K562 (cell line): Measurements from ENCODE around the gene GUCY2D. TPM values are rescaled to one million over a fixed set of nuclear protein-coding genes. Genes with fewer than 3 reads are reported as not detected.

Experiments
- ATAC-seq: fragments of 200-7000 bp; cut with Tn5 transposase; 3 replicates; pipeline ENCODE4 v1.9.1; 2020; ENCODE audit warnings: moderate library complexity
- BruUV-seq: library from RNA; stranded (reverse); fragments of 400-500 nt; replicated peaks from 2 replicates; lab custom pipeline; 2021; lab: Mats Ljungman, UMichigan
- CTCF ChIA-PET: fragments of 300-600 bp; formaldehyde crosslinking; extraction: SDS; loops from one replicate; lab custom pipeline; 2021; ENCODE audit warnings: low intra/inter-chr PET ratio; lab: Yijun Ruan, JAX
- POLR2A ChIA-PET: fragments of 300-600, 350-650 bp; sonication (Branson Sonifier 250); formaldehyde crosslinking; extraction: SDS; loops from one replicate; lab custom pipeline; 2021; ENCODE audit warnings: antibody characterized with exemption, inconsistent platforms; lab: Yijun Ruan, JAX
- DNase-seq, 4 experiments: peaks; one replicate each; pipeline versions ENCODE4 v3.0.0 to v3.0.0-alpha.2; 2011 to 2018; ENCODE audit warnings: low spot score in 3 of 4, mixed read lengths in 3 of 4; ENCODE audit errors: extremely low read depth in 1 of 4
- FAIRE-seq: peaks from 2 replicates; lab custom pipeline; 2011; peaks lifted over from hg19 to GRCh38; lab: Jason Lieb, UNC
- H2AFZ ChIP-seq: 2 replicates; pipeline ENCODE4 v1.6.0; 2011; ENCODE audit warnings: low read depth, low read length, control low read depth, inconsistent platforms
- H3K27ac ChIP-seq: fragments of 200-600 bp; 3 replicates; pipeline ENCODE4 v1.8.0; 2011; ENCODE audit warnings: low read depth, mild to moderate bottlenecking, control low read depth, inconsistent platforms, low read length, moderate library complexity, mixed read lengths; ENCODE audit errors: extremely low read depth
- H3K27me3 ChIP-seq, 2 experiments: fragments of 300-600 bp in 1 of 2; 2 replicates in 1 of 2; 3 replicates in 1 of 2; pipeline versions ENCODE4 v1.6.0 to v1.8.0; 2011; ENCODE audit warnings: inconsistent platforms in 2 of 2, low read length in 2 of 2, mild to moderate bottlenecking in 1 of 2, mixed read lengths in 1 of 2, moderate library complexity in 1 of 2; ENCODE audit not compliant: control insufficient read depth in 2 of 2, insufficient read depth in 2 of 2
- H3K36me3 ChIP-seq: fragments of 300-600 bp; 3 replicates; pipeline ENCODE4 v1.8.0; 2011; ENCODE audit warnings: mild to moderate bottlenecking, low read length, inconsistent platforms; ENCODE audit not compliant: control insufficient read depth, insufficient read depth
- H3K4me1 ChIP-seq, 2 experiments: fragments of 200-600 bp in 1 of 2; replicated peaks in 1 of 2; 2 replicates in 1 of 2; 3 replicates in 1 of 2; pipeline versions ENCODE4 v1.5.1 to v1.8.0; 2011; ENCODE audit warnings: inconsistent platforms in 2 of 2, low read length in 2 of 2, mild to moderate bottlenecking in 1 of 2, mixed read lengths in 1 of 2, moderate library complexity in 1 of 2; ENCODE audit not compliant: control insufficient read depth in 2 of 2, insufficient read depth in 2 of 2
- H3K4me2 ChIP-seq: 2 replicates; pipeline ENCODE4 v1.6.1; 2011; ENCODE audit warnings: low read length, control low read depth, inconsistent platforms, mixed read lengths; ENCODE audit not compliant: insufficient read depth
- H3K4me3 ChIP-seq: fragments of 200-600 bp; sonication (generic), shearing (Covaris generic); 2 replicates; pipeline ENCODE4 v1.5.1; 2016; ENCODE audit warnings: control low read depth, inconsistent platforms
- H3K79me2 ChIP-seq: fragments of 200-600 bp; 3 replicates; pipeline ENCODE4 v1.8.0; 2011; ENCODE audit warnings: low read length, inconsistent platforms; ENCODE audit not compliant: control insufficient read depth, insufficient read depth
- H3K9ac ChIP-seq, 2 experiments: 2 replicates each; pipeline versions ENCODE4 v1.6.0 to v1.6.1; 2011; ENCODE audit warnings: low read depth in 2 of 2, low read length in 2 of 2, control low read depth in 1 of 2, inconsistent platforms in 1 of 2, mild to moderate bottlenecking in 1 of 2, mixed read lengths in 1 of 2; ENCODE audit not compliant: insufficient read depth in 1 of 2
- H3K9me1 ChIP-seq: one replicate; pipeline ENCODE4 v1.6.0; 2011; ENCODE audit warnings: inconsistent platforms, mild to moderate bottlenecking, low read length, moderate library complexity; ENCODE audit not compliant: control insufficient read depth, insufficient read depth
- H3K9me3 ChIP-seq: replicated peaks from 2 replicates; pipeline ENCODE4 v1.5.1; 2011; ENCODE audit warnings: low read depth, low read length, inconsistent platforms; ENCODE audit not compliant: control insufficient read depth, insufficient read depth
- H4K20me1 ChIP-seq: replicated peaks from 2 replicates; pipeline ENCODE4 v1.6.1; 2011; ENCODE audit warnings: low read length, inconsistent platforms, mixed read lengths; ENCODE audit not compliant: control insufficient read depth, insufficient read depth
- HNRNPLL ChIP-seq: fragments of 200-400 bp; formaldehyde crosslinking; IDR thresholded peaks from 2 replicates; pipeline ENCODE4 v1.6.1; 2017; ENCODE audit warnings: low read length, low read depth, mild to moderate bottlenecking; ENCODE audit not compliant: poor library complexity, severe bottlenecking
- NRF1 ChIP-seq, 2 experiments: fragments of 450-650 bp; IDR thresholded peaks in 1 of 2; conservative IDR thresholded peaks in 1 of 2; 2 replicates each; pipeline ENCODE4 v1.6.1; 2014; ENCODE audit warnings: mild to moderate bottlenecking in 2 of 2
- POLR2AphosphoS2 ChIP-seq: IDR thresholded peaks from 2 replicates; pipeline ENCODE4 v1.6.1; 2012; ENCODE audit warnings: low read length, improper control_type of control experiment
- PRMT5 ChIP-seq: sonication (generic); formaldehyde crosslinking; IDR thresholded peaks from 2 replicates; pipeline ENCODE4 v1.5.0; 2020; ENCODE audit warnings: missing genetic modification reagents
- PTBP1 ChIP-seq: fragments of 200-400 bp; formaldehyde crosslinking; IDR thresholded peaks from 2 replicates; pipeline ENCODE4 v1.6.1; 2017; ENCODE audit warnings: low read depth, low read length
- RAD21 ChIP-seq, 2 experiments: fragments of 250-450 bp in 1 of 2; fragments of 450-650 bp in 1 of 2; sonication (Bioruptor Pico) in 1 of 2; formaldehyde crosslinking in 1 of 2; IDR thresholded peaks in 1 of 2; conservative IDR thresholded peaks in 1 of 2; 2 replicates each; pipeline versions ENCODE4 v1.4.0 to v1.8.0; 2020 to 2022; ENCODE audit warnings: mild to moderate bottlenecking in 2 of 2, moderate library complexity in 1 of 2
- STAG1 ChIP-seq: sonication (generic); formaldehyde crosslinking; IDR thresholded peaks from 2 replicates; pipeline ENCODE4 v1.5.0; 2020; ENCODE audit warnings: missing genetic modification reagents, borderline replicate concordance
- ZBTB1 ChIP-seq: sonication (generic); formaldehyde crosslinking; IDR thresholded peaks from 2 replicates; pipeline ENCODE4 v1.8.1; 2023; ENCODE audit warnings: missing genetic modification reagents, low read depth, mild to moderate bottlenecking, borderline replicate concordance
- ZBTB11 ChIP-seq, 3 experiments: fragments of 200-800 bp in 1 of 3; fragments of 250-450 bp in 1 of 3; fragments of 450-650 bp in 1 of 3; sonication (Bioruptor Pico) in 1 of 3; sonication (Bioruptor generic) in 1 of 3; formaldehyde crosslinking in 1 of 3; IDR thresholded peaks; 2 replicates each; pipeline versions ENCODE4 v1.6.1 to v1.8.0; 2016 to 2022; ENCODE audit warnings: mild to moderate bottlenecking in 2 of 3, missing genetic modification characterization in 2 of 3, missing compliant biosample characterization in 1 of 3, moderate library complexity in 1 of 3
- WGBS: fragments of 100-300 bp; shearing (Covaris generic); methylation state at CpG from one replicate; pipeline ENCODE4 v1.1.6; 2016; ENCODE audit warnings: low coverage, mixed read lengths; ENCODE audit not compliant: insufficient coverage; ENCODE audit errors: missing lambda C conversion rate; 5-methylcytosine and 5-hydroxymethylcytosine counted together
- in situ Hi-C: fragments of 300-500 bp; cut with MboI; formaldehyde crosslinking; loops from 4 replicates; pipeline ENCODE4 v1.15.0; 2018; ENCODE audit warnings: inconsistent platforms, mixed read lengths
- intact Hi-C: fragments of 100-400 bp; cut with micrococcal nuclease; formaldehyde crosslinking; loops from 2 replicates; pipeline ENCODE4 v1.14.2; 2022
- polyA plus RNA-seq, 8 experiments: library from polyadenylated mRNA; depleted of rRNA in 4 of 8; stranded (reverse) in 5 of 8; unstranded in 3 of 8; fragments of >200 nt; fragmentation: Nextera tagmentation in 2 of 8; fragmentation: Illumina TruSeq in 1 of 8; extraction: Ambion mirVana in 2 of 8; extraction: Trizol in 1 of 8; gene quantifications; 2 replicates each; pipeline versions ENCODE4 v1.2.1 to v1.2.3, GENCODE V29; 2011 to 2014; ENCODE audit warnings: inconsistent platforms in 1 of 8, missing spikeins in 1 of 8
- total RNA-seq, 7 experiments: library from RNA; depleted of rRNA in 6 of 7; stranded (reverse); fragments of >200 nt in 6 of 7; fragmentation: Illumina TruSeq in 2 of 7; extraction: Trizol in 2 of 7; gene quantifications; 2 replicates each; pipeline versions ENCODE4 v1.2.1 to v1.2.3, GENCODE V29; 2011 to 2021; ENCODE audit warnings: low replicate concordance in 1 of 7
- TF ChIP-seq, protein P1 (sequence below): IDR thresholded peaks from 2 replicates; pipeline ENCODE4 v1.6.1; 2011; ENCODE audit warnings: borderline replicate concordance, low read depth, mild to moderate bottlenecking, moderate library complexity, low read length; ENCODE audit not compliant: insufficient read depth, poor library complexity, severe bottlenecking
- TF ChIP-seq, protein P2 (sequence below): fragments of 450-650 bp; IDR thresholded peaks from 2 replicates; pipeline ENCODE4 v1.6.1; 2016; ENCODE audit warnings: antibody characterized with exemption

Gene GUCY2D
- total and polyA plus RNA-seq, 9 of the 15 experiments (the other 6 are each of a cell fraction or from before 2014, with no cell fraction given), result 0.05 TPM; not detected in 8

GRCh38 chr17:7989781-7990655 lies 12.4 kb upstream of the GUCY2D start:
- Histone ChIP-seq H3K4me1 (peaks cover 0 to 11% of the 10 kb centered on the region in 2 experiments; a peak in 2 of 5 replicates), H4K20me1 (no peaks in the 10 kb centered on the region), H3K9me3 (no peaks in the 10 kb centered on the region), H2AFZ (peak overlapping the region; percentile 96), H3K4me2 (peak overlapping the region; percentile 74), H3K36me3 (no peaks in the 10 kb centered on the region), H3K9me1 (no peaks in the 10 kb centered on the region), H3K79me2 (no peaks in the 10 kb centered on the region), H3K9ac (peak overlapping the region in 1 of 2 experiments; percentile 85; a peak in 3 of 4 replicates), H3K27ac (no peak overlapping the region), H3K4me3 (peak overlapping the region; percentile 52), H3K27me3 (peaks cover 10 to 33% of the 10 kb centered on the region in 2 experiments; a peak in 4 of 5 replicates)
- ChIA-PET POLR2A (interaction anchor here (0.8 kb wide), 1 partner anchor 132 kb away, joined by 3 read pairs; no protein-coding TSS in a partner anchor), CTCF (interaction anchor here (0.6 to 4.9 kb wide), 6 partner anchors 51 to 247 kb away, joined by 3 to 52 read pairs (median 10); partner anchors contain the start of gene CNTROB)
- in situ Hi-C loops, result loop anchor here (5.0 to 10.0 kb wide), 2 partner anchors 73 to 245 kb away; partner anchors contain the start of gene RNF227
- peak; percentile 93 for ATAC-seq
- peak; percentile 80 to 82 (median 82) for DNase-seq
- peak; percentile 65 for FAIRE-seq
- WGBS, result 12% methylated on average over 28 of the region's 59 CpGs
- intact Hi-C loops, result loop anchor here (1.0 to 10.0 kb wide), 3 partner anchors 65 to 247 kb away; no protein-coding TSS in a partner anchor
- no TSS peak for BruUV-seq
- TF ChIP-seq PRMT5 (CRISPR knock-in tag), result no peak
- TF ChIP-seq NRF1 (conservative IDR thresholded peaks at IDR 0.05 in 1 of 2, IDR thresholded peaks at IDR 0.05 in 1 of 2), result peak; percentile 76 to 80
- TF ChIP-seq, protein P1, sequence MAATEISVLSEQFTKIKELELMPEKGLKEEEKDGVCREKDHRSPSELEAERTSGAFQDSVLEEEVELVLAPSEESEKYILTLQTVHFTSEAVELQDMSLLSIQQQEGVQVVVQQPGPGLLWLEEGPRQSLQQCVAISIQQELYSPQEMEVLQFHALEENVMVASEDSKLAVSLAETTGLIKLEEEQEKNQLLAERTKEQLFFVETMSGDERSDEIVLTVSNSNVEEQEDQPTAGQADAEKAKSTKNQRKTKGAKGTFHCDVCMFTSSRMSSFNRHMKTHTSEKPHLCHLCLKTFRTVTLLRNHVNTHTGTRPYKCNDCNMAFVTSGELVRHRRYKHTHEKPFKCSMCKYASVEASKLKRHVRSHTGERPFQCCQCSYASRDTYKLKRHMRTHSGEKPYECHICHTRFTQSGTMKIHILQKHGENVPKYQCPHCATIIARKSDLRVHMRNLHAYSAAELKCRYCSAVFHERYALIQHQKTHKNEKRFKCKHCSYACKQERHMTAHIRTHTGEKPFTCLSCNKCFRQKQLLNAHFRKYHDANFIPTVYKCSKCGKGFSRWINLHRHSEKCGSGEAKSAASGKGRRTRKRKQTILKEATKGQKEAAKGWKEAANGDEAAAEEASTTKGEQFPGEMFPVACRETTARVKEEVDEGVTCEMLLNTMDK, result peak; percentile 39
- no peak for TF ChIP-seq ZBTB11 (CRISPR knock-in tag; IDR thresholded peaks at IDR 0.05)
- TF ChIP-seq, protein P2, sequence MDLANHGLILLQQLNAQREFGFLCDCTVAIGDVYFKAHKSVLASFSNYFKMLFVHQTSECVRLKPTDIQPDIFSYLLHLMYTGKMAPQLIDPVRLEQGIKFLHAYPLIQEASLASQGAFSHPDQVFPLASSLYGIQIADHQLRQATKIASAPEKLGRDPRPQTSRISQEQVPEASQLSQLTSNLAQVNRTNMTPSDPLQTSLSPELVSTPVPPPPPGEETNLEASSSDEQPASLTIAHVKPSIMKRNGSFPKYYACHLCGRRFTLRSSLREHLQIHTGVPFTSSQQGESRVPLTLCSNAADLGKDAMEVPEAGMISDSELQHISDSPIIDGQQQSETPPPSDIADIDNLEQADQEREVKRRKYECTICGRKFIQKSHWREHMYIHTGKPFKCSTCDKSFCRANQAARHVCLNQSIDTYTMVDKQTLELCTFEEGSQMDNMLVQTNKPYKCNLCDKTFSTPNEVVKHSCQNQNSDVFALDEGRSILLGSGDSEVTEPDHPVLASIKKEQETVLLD, result peak; percentile 29; the same call in 1 of the 2 replicates
- TF ChIP-seq PTBP1, result no peak
- peak; percentile 59 for TF ChIP-seq HNRNPLL
- TF ChIP-seq RAD21 (CRISPR knock-in tag; conservative IDR thresholded peaks at IDR 0.05 in 1 of 2, IDR thresholded peaks at IDR 0.05 in 1 of 2), result peak; percentile 27 to 68; a peak in 3 of 4 replicates
- no peak for TF ChIP-seq POLR2AphosphoS2
- TF ChIP-seq STAG1 (CRISPR knock-in tag), result peak; percentile 14; the same call in 1 of the 2 replicates
- TF ChIP-seq ZBTB1 (CRISPR knock-in tag), result no peak
